ENCODE data around the gene SEMA4D.

DNA sequence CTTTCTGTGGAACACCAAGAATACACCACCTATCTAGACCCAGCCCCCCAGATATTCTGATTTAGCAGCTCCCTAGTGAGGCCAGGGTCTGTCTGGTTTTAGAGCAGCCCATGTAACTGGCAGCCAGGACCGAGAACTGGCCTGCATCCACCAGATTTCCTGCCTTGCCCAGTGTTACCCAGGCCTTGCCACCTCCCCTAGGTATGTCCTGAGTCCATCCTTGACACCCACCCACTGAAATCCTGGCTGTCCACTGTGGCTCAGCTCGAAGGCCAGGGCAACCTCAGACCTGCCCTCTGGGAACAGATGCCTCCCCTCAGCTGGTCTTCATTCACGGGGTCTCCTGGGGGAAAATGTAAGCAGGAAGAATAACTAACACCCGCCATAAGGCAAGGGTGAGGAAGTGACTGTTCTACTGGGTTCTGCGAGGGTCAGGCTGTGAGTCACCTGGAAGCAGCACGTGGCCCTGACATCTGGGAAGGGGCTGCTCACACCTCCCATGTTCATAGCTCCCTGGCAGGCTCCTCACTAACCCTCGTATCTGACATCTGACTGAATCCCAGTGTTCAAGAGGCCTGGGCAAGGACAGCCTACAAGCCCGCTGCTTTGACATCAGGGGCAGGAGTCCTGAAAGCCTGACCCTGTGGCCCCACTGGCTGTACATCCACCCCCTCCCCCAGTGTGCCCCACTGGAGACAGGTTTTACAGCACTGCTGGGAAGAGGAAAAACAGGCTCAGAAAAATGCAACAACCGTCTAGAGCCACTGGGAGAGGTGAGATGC is 72.7 kb downstream of the SEMA4D start:
- TF ChIP-seq POLR2AphosphoS5 (IDR thresholded peaks at IDR 0.05; ENCODE audit: low read depth, low read length) (no peak), POLR2A (IDR thresholded peaks at IDR 0.05; ENCODE audit: low read depth, low read length) (no peak), TAF1 (IDR thresholded peaks at IDR 0.05; ENCODE audit: borderline replicate concordance, low read depth, low read length) (no peak)

Data from GM12892 (cell line).